ENCODE data around the gene FGD3. TPM values are rescaled to one million over a fixed set of nuclear protein-coding genes. Genes with fewer than 3 reads are reported as not detected.

The FGD3 gene
- total RNA-seq, 4 donors from 2014 or later = 0.29 to 4.9 (median 2.9) TPM

DNA sequence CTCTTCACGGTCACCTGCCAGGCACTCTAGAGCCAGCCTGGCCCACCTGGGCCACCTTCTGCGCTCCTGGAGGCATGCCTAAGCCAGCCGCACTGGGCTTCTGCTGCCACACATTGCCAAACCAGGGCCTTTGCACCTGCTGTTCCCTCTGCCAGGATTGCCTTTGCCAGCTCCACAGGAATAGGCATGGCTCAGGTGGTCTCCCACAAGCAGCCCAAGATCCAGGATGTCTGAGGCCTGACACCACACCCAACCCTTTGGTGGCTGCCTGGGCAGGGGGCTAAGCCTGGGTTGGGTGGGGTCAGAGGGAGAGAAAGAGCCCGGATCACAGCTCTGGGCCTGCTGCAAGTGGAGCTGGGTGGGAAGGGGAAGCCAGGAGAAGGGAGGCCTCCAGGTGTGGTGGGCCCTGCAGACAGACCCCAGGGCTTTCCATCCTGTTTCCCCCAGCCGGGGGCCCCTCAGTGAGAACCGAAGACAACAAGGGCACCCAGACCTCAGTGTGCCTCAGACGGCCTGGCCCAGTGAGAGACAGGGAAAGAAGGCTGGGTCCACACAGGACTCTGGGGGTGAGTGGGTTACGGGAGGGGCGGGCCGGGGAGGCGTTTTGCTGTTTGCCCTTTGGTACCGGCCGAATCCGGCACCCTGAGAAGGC is 110.5 kb downstream of the FGD3 start:
- H3K4me1 ChIP-seq = peaks cover 6 to 24% of the 10 kb centered on the region in 2 donors
- H3K27ac ChIP-seq = peak overlapping the region; percentile 82 to 95
- peak in 1 of 2 donors; percentile 40 for DNase-seq
- H3K27me3 ChIP-seq = no peaks in the 10 kb centered on the region
- no peaks in the 10 kb centered on the region for H3K9me3 ChIP-seq
- H3K4me3 ChIP-seq = peak overlapping the region in 1 of 2 donors; percentile 62
- TF ChIP-seq, protein P1, sequence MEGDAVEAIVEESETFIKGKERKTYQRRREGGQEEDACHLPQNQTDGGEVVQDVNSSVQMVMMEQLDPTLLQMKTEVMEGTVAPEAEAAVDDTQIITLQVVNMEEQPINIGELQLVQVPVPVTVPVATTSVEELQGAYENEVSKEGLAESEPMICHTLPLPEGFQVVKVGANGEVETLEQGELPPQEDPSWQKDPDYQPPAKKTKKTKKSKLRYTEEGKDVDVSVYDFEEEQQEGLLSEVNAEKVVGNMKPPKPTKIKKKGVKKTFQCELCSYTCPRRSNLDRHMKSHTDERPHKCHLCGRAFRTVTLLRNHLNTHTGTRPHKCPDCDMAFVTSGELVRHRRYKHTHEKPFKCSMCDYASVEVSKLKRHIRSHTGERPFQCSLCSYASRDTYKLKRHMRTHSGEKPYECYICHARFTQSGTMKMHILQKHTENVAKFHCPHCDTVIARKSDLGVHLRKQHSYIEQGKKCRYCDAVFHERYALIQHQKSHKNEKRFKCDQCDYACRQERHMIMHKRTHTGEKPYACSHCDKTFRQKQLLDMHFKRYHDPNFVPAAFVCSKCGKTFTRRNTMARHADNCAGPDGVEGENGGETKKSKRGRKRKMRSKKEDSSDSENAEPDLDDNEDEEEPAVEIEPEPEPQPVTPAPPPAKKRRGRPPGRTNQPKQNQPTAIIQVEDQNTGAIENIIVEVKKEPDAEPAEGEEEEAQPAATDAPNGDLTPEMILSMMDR (IDR thresholded peaks at IDR 0.05) = no peak
- TF ChIP-seq POLR2A (IDR thresholded peaks at IDR 0.05) = no peak
- intact Hi-C loops (cut with DNase I; ENCODE audit: low total_unique reads) = no loop called here
- no peaks in the 10 kb centered on the region for H3K36me3 ChIP-seq

DNA sequence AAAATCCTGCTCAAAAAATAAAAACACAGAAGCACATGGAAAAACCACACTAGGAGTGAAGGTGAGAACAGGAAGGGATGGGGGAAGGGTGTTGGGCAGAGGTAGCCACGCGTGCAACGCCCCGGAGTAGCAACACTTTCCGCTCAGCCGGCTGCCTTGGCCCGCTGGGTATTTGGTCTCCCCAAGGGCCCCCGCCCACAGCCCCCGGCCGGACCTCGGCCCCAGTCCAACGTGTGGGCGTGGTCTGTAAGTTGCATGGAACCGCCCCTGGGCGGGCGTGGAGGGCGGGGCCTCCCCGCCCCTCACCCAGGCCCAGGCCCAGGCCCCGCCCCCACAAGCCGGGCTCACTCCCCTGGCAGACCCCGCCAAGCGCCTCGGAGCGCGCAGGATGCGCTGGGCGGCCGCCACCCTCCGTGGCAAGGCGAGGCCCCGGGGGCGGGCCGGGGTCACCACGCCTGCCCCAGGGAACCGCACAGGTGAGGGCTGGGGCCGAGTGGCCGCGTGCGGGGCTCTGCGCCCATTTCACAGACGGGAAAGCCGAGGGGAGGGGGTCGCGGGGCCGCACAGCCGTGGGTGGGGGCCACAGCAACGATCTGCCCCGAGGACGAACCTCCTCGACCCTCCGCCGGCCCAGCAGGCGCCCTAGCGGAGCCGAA is 111.2 kb downstream of the FGD3 start, which contains the start of gene SUSD3:
TSS of gene SUSD3 (plus strand) at position 347 of the 656 bp plus-strand sequence. CDS start at position 389, 42 bp downstream.
- TF ChIP-seq, protein P1 (IDR thresholded peaks at IDR 0.05) = no peak
- TF ChIP-seq POLR2A (IDR thresholded peaks at IDR 0.05) = peak in 1 of 2 donors; percentile 66
- H3K27ac ChIP-seq = peak within 1 kb of the TSS; percentile 82 to 95
- H3K4me3 ChIP-seq = peak within 1 kb of the TSS; percentile 48 to 62
- H3K36me3 ChIP-seq = no peaks in the 10 kb centered on the region
- DNase-seq = peak; percentile 83 to 84
- H3K4me1 ChIP-seq = peaks cover 6 to 24% of the 10 kb centered on the region in 2 donors
- no peaks in the 10 kb centered on the region for H3K9me3 ChIP-seq
- no peaks in the 10 kb centered on the region for H3K27me3 ChIP-seq
- intact Hi-C loops (cut with DNase I; ENCODE audit: low total_unique reads) = no loop called here

DNA sequence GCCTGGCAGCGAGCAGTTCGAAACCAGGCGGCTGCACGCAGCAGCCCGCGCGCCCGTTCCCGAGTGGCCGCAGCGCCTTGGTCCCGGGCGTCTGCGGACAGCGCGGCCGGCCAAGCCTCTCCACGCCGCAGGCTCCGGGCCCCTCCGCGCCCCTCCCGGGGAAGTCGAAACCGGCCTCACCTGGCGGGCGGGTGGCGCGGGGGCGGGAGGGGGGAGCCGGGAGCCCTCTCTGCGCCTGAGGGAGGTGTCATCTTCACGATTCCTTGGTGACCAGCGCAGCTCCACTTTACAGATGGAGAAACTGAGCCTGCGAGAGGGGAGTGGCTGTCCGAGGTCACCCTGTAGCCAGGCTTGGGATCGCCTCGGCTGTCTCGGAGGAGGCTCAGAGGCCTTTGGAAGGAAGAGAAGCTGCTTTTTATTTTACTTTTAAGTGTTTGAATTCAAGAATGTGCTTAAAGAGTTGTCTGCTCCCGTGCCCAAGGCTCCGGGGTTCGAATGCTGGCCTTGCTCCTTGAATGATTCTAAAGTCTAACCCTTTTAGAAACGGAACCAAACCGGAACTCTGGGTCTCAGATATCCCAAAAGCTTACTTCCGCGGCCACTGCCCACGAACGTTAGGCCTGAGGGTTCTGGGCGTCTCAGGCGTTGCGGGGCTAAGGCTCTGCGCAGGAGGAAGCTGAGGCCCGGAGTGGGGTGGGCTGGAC is 111.8 kb downstream of the FGD3 start:
- Histone ChIP-seq H3K4me1 (peaks cover 6 to 24% of the 10 kb centered on the region in 2 donors), H3K27me3 (no peaks in the 10 kb centered on the region), H3K36me3 (no peaks in the 10 kb centered on the region), H3K27ac (peak overlapping the region; percentile 82 to 95), H3K4me3 (peak overlapping the region; percentile 48 to 62), H3K9me3 (no peaks in the 10 kb centered on the region)
- TF ChIP-seq POLR2A (IDR thresholded peaks at IDR 0.05) = no peak
- TF ChIP-seq, protein P1 (IDR thresholded peaks at IDR 0.05) = no peak
- peak in 1 of 2 donors; percentile 40 for DNase-seq
- intact Hi-C loops (cut with DNase I; ENCODE audit: low total_unique reads) = no loop called here

DNA sequence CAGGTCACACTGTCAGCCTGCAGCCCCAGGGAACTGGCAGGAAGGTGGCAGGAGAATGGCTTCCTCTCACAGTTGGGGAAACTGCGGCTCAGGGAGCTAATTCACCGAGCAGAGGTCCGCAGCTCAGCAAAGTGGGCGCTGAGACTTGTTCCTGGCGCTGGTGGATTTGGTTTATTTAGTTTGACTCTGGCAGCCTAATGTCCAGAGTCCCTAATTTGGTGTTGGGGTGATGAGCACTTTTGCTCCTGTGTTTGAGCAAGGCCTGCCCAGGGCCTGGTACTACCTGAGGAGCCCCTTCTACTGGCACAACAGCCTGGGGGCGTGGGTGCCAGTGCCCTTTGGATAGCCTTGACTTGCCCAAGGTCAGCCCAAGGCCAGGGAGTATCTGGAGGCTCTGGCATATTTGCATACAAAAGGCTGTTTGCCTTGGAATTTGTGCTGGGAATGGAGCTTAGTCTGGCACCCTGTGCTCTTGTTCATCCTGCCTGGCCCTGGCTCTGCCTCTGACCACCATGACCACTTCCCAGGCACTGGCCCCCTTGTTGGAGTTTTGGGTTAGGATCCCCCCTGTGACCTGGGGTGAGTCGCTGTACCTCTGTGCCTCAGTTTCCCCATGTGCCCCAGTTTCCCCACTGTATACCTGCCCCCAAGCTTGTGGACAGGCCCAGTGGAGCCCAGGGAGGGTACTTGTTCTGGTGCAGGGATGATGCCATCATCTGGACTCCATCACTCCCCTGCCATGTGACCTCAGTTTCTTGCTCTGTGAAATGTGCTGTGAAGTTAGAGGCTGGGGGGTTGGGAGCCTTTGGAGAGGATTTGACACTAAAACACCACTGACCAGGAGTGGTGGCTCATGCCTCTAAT is 112.6 kb downstream of the FGD3 start:
- H3K36me3 ChIP-seq = no peaks in the 10 kb centered on the region
- TF ChIP-seq POLR2A (IDR thresholded peaks at IDR 0.05) = no peak
- TF ChIP-seq, protein P1 (IDR thresholded peaks at IDR 0.05) = no peak
- no peaks in the 10 kb centered on the region for H3K9me3 ChIP-seq
- peaks cover 6 to 24% of the 10 kb centered on the region in 2 donors for H3K4me1 ChIP-seq
- peak in 1 of 2 donors; percentile 36 for DNase-seq
- peak overlapping the region; percentile 48 to 62 for H3K4me3 ChIP-seq
- H3K27me3 ChIP-seq = no peaks in the 10 kb centered on the region
- peak overlapping the region; percentile 82 to 95 for H3K27ac ChIP-seq
- intact Hi-C loops (cut with DNase I; ENCODE audit: low total_unique reads) = no loop called here
